ENCODE data around the gene CCNB1.
"Not testable (repeated sequence)": the region's sequence is repeated elsewhere in the genome, so short reads cannot be mapped to it uniquely, and the experiment has no call there.

The CCNB1 gene

DNA sequence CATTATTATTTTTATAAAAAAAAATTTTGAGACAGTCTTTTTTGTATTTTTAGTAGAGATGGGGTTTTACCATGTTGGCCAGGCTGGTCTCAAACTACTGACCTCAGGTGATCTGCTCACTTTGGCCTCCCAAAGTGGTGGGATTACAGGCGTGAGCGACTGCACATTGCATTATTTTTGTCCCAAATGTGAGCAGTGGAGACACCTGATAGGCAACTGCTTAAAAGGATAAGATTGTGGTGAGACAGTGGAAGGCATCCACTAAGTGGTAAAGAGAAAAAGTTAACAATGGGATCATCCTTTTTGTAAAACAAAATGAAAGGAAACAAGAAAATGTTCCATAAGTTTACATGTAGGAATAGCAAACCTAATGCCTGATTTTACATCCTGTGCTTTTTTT lies 20.4 kb downstream of the CCNB1 start:
- DNase-seq = no peak

DNA sequence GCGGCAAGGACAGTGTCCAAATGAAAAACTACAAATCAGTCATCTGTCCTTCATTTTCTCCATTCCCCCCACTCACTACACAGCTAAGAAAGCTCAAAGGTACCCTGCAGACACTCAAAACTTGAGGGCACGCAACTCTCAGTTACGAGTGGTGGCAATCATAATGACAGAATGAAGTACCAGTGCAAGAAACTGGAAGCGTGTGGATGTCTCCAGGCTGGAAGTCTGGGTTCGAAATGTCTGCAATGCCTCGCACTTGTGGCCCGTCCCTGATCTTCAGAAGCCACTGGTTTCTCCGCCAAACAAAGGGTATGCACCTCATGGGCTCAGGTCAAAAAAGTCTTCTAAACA lies 21.8 kb downstream of the CCNB1 start:
- DNase-seq = no peak

DNA sequence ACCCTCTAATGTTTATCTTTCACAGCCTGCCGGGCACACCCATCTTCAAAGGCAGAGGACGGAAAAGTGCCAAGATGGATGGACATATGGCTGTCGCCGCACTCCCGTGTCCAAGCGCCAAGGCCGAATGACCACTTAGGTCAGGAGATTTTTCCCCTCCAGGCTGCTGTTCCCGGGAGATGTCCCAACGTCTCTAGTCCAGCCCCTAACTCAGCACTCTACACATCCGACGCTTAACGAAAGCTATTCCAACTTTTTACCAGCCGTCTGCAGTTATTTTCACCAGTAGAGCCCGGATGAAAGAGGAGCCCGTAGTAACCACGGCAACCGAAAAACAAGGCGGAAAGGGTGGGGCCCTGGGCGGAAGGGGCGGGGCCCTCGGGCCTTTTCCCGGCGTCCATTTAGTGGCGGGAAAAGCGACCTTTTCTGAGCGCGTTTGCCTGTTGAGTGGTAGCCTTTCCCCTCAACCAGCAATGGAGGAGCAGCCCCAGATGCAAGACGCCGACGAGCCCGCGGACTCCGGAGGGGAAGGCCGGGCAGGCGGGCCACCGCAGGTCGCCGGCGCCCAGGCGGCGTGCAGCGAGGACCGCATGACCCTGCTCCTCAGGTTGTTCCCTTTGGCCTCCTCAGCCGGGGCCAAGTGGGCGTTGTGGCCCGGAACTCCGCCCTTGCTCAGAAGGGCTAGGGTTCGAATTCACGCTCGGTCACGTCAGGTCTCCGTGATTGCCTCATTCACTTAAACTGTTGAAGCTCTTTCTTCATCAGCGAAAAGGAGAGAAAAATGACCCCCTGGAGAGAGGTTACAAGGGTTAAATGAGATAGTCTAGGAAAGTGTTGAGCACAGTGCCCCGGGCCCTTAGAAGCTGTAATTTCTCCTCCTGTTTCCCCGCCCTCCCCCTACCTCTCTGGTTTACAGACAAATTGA lies 22.5 kb downstream of the CCNB1 start, which contains the start of gene CENPH:
TSS of gene CENPH (plus strand) at position 422 of the 925 bp plus-strand sequence. CDS start at position 474, 52 bp downstream.
- peak; percentile 94 to 96 for DNase-seq

DNA sequence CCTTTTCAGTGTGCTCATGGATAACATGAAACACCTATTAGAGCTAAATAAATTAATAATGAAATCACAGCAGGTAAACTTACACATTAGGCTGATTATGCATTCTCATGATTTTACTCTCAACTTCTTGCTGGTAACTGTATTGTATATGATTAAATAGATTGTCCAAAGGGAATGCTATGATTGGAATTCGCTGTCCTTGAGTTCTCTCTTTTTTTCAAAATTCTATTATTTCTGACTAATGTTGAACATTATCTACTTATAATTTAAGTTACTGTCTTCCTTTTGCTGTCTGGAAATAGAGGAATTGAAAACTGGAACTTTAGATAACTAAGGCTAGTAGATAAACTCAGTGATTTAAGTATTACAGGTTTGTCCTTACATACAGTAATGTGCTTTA lies 35.5 kb downstream of the CCNB1 start:
- DNase-seq = no peak

DNA sequence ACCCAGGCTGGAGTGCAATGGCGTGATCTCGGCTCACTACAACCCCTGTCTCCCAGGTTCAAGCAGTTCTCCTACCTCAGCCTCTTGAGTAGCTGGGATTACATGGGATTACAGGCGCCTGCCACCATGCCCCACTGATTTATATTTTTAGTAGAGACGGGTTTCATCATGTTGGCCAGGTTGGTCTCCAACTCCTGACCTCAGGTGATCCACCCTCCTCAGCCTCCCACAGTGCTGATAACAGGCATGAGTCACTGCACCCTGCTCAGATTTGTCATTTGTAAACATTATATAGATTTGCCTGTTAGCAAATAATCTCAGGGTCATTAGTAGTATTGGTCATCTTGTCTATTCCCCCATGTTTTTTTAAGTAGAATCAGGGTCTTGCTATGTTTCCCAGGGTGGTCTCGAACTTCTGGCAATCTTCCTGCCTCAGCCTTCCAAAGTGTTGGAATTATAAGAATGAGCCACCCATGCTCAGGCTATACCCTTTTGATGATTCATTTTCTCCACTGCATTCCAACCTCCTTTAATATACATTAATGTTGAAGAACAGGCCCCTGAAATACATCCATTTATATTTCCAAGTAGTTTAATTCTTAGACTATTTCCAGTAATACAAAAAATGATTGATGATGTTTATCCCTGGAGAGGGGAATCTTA lies 39.7 kb downstream of the CCNB1 start:
- DNase-seq = no peak

DNA sequence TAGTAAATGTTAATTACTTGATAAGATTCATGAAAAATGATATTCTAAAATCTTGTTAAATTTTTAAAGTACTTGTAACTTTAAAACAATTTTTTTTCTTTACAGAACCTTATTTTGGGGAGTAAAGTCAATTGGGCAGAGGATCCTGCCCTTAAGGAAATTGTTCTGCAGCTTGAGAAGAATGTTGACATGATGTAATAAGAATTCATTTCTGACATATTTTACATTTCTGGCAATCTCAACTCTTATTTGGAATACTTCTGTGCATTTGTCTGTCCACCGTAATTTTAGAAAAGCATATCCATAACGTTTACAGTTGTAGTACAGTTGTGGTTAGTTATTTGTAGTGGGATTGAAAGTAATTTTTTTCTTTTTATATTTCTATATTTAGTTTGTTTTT lies 42.7 kb downstream of the CCNB1 start:
- no peak for DNase-seq

DNA sequence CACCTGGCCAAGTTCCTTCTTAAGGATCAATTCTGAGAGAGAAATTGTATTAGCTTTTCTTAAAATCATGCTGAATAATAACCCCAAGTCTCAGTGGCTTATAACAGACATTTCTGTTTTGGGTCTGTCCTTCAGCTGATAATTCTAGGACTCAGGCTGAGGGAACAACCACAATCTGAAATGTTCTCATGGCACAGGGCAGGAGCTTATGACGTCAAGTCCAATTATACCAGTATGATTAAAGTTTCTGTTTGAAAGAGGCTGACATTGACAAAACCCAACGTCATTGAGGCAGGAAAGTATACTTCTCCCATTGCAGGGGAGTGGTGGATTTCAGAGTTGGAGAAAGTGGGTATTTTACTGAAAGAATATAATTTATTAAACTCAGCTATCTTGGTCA lies 44.2 kb downstream of the CCNB1 start:
- no peak for DNase-seq

DNA sequence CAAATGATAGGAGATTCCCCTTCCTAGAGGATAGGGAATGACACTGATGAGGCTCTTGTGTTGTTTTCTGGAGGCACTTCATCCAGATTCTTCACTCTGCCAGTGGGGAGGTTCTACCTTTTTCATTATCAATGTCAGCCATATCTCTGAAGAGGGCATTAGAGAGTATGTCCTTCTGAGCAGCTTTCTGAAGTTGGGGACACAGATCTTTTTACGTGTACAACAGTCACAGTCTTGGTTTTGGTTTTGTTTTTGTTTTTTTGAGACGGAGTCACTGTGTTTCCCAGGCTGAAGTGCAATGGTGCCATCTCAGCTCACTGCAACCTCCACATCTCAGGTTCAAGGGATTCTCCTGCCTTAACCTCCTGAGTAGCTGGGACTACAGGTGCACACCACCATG lies 45.1 kb downstream of the CCNB1 start:
- no peak for DNase-seq

DNA sequence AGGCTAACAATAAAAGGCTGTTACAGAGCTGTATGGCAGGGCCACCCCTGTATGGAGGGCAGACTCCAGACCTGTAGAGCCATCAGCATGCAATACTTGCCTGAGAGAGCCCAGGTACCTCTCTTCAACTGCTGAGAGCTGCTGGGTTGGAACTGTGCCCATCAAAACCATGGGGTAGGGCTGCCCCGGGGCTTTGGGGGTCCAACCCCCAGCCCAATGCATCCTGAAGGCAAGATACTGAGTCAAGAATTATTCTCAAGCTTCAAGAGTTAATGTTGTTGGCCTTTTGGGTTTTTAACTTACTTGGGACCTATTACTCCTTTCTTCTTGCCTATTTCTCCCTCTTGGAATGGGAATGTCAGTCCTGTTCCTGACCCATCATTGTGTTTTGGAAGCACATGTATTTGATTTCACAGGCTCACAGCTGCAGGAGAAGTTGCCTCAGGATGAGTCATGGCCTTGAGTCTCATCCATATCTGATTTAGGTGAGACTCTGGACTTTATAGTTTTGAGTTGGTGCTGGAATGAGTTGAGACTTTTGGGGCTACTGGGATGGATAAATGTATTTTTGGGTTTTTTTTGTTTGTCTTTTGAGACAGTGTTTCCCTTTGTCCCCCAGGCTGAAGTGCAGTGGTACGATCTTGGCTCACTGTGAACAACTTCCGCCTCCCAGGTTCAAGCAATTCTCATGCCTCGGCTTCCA lies 46.7 kb downstream of the CCNB1 start:
- DNase-seq = no peak

DNA sequence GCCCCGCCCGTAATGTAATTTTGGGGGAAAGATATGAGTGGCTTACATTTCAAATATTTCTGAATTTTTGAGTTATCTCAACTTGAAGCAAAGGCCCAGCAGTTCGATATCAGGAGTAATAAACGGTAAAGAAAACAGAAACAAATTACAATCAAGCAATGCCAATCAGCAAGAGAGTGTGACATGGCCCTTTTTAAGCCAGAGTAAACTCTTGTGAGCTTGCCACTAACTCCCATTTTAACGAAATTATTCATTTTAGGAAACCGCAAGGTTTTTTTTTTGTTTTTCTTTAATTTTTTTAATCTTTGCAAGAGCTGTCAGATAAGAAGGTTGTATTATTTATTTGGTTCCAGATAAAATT lies 50.2 kb downstream of the CCNB1 start:
- no peak for DNase-seq

DNA sequence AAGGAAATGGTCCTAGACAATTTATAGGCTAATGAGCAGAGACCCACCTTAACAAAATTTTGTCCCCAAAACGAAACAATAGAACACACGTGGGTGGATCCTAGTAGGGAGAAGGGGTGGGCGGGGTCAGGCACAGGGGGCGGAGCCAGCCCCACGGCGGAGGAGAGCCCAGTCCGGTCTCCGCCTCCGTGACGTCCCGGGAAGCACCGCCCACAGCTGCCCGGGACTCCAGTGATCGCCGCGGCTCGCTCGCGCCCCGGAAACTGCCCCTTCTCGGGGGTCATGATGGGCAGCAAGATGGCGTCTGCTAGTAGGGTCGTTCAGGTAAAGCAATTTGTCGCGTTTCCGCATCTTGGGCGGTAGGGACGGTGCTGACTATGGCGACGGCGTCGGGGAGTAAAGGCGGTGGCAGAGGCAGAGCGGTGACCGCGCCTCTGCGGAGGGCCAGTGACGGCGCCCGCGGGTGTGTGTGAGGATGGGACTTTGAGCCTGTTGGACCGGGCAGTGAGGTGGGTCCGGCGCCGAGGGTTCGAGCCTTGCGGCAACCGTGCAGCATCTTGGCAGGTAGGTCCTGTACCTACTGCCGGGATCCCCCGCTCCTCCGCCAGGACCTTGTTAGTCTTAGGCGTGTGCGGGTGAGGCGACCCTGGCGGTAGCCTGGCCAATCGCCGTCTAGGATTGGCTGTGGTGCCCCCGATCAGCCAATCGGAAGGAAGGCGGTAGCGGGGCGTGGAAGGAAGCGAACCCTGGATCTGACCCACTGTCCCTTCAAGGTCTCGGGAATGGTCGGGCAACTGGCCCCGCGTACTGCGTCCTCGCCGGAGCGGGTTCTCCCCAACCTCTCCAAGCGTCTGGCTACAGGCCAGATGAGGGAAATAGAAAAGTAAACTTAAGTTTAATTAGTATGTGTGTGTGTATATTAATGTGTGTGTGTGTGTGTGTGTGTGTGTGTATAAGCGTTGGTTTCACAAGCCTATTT lies 50.9 kb downstream of the CCNB1 start:
- peak; percentile 96 to 98 for DNase-seq

DNA sequence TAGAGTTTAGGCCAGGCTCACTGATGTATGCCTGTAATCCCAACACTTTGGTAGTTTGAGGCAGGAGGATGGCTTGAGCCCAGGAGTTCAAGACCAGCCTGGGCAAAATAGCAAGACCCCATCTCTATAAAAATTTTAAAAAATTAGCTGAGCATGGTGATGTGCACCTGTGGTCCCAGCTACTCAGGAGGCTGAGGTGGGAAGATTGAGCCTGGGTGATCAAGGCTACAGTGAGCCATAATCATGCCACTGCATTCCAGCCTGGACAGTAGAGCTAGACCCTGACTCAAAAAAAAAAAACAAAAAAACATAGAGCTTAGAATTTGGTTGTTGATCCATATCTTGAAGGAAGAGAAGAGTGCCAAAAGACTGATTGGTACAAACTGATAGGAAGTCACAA lies 53.0 kb downstream of the CCNB1 start:
- DNase-seq = no peak

DNA sequence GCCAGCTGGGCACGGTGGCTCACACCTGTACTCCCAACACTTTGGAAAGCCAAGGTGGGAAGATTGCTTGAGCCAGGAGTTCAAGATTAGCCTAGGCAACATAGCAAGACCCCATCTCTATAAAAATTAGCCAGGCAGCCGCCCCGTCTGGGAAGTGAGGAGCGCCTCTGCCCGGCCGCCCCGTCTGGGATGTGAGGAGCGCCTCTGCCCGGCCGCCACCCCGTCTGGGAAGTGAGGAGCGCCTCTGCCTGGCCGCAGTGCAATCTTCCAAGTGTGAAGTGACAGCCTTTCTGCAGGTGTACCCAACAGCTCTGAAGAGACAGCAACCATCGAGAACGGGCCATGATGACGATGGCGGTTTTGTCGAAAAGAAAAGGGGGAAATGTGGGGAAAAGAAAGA lies 53.4 kb downstream of the CCNB1 start:
- not testable (repeated sequence) for DNase-seq

DNA sequence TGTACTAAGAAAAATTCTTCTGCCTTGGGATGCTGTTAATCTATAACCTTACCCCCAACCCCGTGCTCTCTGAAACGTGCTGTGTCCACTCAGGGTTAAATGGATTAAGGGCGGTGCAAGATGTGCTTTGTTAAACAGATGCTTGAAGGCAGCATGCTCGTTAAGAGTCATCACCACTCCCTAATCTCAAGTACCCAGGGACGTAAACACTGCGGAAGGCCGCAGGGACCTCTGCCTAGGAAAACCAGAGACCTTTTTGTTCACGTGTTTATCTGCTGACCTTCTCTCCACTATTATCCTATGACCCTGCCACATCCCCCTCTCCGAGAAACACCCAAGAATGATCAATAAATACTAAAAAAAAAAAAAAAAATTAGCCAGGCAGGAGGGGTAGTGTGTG lies 53.9 kb downstream of the CCNB1 start:
- not testable (repeated sequence) for DNase-seq

DNA sequence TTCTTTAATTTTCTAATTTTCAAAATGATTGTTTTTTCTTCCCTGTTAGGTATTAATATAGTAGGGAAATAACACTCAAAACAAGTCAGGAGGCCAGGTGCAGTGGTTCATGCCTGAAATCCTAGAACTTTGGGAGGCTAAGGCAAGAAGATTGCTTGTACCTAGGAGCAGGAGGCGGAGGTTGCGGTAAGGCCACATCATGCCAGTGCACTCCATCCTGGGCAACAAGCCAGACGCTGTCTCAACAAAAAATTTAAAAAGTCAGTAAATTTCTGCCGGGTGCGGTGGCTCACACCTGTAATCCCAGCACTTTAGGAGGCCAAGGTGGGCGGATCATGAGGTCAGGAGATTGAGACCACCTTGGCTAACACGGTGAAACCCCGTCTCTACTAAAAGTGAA lies 57.6 kb downstream of the CCNB1 start:
- no peak for DNase-seq

DNA sequence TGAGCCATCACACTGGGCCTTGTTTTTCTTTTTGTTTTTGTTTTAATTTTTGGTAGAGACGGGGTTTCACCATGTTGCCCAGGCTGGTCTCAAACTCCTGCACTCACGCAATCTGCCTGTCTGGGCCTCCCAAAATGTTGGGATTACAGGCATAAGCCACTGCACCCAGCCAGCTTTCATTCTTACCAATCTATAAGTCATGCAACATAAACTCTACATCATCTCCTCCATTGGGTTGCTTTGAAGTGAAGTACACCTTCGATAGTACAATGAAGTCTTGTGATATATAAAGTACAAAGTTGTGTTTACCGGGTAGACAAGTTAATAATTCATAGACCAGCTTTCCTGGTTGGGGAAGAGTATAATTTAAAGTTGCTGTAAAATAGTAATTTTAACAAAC lies 58.9 kb downstream of the CCNB1 start:
- no peak for DNase-seq

All from activated CD4-positive, alpha-beta T cell treated with anti-CD3 and anti-CD28 coated beads, Interleukin-2, amount 50 U/mL, for 48 hours (primary cell).